ENCODE measurements around the gene WDR43.
A peak's percentile ranks its signal among the peaks of the same experiment; 100 is the strongest.

Gene WDR43, protein sequence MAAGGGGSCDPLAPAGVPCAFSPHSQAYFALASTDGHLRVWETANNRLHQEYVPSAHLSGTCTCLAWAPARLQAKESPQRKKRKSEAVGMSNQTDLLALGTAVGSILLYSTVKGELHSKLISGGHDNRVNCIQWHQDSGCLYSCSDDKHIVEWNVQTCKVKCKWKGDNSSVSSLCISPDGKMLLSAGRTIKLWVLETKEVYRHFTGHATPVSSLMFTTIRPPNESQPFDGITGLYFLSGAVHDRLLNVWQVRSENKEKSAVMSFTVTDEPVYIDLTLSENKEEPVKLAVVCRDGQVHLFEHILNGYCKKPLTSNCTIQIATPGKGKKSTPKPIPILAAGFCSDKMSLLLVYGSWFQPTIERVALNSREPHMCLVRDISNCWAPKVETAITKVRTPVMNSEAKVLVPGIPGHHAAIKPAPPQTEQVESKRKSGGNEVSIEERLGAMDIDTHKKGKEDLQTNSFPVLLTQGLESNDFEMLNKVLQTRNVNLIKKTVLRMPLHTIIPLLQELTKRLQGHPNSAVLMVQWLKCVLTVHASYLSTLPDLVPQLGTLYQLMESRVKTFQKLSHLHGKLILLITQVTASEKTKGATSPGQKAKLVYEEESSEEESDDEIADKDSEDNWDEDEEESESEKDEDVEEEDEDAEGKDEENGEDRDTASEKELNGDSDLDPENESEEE

DNA sequence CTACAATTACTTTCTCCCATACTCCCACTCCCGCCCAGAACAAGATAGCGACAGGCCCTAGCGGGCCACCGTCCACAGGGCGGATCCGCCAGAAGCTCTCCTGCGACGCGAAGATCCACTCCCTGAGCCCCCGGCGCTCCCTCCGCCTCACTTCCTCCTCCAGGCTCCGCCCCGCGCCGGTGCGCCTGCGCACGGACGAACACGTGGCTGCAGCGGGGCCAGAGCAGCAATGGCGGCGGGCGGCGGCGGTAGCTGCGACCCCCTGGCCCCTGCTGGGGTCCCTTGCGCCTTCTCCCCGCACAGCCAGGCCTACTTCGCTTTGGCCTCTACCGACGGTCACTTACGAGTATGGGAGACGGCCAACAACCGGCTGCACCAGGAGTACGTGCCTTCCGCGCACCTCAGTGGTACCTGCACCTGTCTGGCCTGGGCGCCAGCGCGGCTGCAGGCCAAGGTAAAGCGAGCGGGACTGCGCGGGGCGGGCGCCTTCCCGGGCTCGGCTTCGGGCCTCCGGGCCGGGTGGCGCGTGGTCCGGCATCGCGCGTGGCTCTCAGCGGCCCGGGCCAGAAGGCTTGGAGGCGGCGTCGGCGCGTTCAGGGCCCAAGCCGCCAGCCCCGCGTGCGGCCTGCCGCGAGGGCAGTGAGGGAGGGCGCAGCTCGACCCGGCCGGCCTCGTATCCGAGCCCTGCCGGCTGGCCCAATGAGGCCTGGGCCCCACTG is at the start of gene WDR43:
Gene WDR43 (plus strand): TSS at position 198 of the 719 bp plus-strand sequence. CDS start 32 bp downstream, at position 230.
- peak; percentile 99 for DNase-seq

DNA sequence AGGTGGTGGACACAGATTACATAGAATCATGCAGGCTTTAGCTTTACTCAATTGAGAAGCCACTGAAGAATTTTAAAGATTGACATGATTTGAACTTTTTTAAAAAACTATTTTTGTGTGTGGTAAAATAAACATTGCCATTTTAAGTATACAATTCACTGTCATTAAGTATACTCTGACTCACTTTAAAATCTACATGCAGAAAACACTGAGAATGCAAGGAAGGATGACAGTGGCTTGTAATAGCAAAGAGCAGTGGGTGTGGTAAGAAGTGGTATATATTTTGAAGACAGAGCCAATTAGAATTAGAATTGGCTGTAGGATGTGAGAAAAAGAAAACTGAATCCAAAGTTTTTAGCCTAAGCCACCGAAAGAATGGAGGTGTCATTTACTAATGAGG is 39.3 kb upstream of the WDR43 start:
- DNase-seq: no peak

DNA sequence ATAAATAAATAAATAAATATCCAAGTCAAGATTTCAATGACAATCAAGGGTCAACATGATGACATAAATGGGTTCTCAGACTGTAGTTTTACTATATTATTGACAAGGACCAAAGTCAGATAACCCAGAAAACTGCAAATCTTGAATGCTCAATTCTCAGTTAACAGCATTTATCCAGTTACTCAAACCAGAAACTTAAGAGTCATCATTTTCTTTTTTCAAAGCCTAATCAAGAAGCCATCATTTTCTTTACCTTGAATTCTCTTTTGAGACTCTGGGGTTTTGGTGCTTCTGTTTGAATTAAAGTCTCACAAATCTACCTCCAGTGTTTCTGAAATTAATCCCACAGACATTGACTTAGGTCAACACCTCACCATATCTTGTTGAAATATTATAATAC is 38.5 kb upstream of the WDR43 start:
- no peak for DNase-seq

DNA sequence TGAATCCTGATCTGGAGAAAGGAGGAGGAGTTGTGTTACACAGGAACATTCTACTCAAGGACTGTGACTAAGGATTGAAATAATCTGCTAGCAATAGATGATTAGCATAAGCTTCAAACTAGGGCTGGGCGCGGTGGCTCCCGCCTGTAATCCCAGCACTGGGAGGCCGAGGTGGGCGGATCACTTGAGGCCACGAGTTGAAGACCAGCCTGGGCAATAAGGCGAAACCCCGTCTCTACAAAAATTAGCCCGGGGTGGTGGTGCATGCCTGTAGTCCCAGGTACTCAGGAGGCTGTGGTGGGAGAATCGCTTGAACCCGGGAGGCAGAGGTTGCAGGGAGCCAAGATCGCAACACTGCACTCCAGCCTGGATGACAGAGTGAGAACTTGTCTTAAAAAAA is 25.9 kb upstream of the WDR43 start:
- no peak for DNase-seq

DNA sequence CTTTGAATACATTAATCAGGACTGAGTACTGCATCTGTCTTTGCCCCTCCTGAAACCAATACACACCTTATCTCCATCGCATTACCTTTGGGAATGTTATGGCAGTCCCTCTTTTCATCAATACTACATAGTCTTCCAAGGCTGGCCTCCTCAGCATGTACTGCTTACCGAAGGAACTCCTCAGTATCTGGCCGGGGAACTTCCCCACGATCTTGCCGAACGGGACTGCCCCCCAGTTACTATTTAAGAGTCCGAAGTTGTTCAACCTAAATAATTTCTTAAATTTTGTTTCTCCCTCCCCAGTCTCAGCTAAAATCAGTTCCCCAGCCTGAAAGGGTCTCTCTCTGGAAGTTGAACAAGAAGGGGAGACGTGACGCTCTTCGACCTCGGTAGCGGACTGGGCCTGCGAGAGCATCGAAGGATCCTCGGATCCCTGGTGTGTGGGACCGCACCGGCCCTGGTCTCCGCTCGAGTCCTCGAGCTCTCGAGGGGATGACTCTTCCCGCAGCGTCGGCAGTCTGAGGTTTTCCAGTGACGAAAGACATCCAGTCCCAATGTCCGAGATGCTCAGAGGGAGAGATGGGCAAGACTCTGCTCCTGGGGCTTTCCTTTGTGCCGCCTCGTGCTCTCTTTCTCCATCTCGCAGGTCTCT is 24.8 kb upstream of the WDR43 start:
- DNase-seq: peak; percentile 56 to 71 (median 67)

DNA sequence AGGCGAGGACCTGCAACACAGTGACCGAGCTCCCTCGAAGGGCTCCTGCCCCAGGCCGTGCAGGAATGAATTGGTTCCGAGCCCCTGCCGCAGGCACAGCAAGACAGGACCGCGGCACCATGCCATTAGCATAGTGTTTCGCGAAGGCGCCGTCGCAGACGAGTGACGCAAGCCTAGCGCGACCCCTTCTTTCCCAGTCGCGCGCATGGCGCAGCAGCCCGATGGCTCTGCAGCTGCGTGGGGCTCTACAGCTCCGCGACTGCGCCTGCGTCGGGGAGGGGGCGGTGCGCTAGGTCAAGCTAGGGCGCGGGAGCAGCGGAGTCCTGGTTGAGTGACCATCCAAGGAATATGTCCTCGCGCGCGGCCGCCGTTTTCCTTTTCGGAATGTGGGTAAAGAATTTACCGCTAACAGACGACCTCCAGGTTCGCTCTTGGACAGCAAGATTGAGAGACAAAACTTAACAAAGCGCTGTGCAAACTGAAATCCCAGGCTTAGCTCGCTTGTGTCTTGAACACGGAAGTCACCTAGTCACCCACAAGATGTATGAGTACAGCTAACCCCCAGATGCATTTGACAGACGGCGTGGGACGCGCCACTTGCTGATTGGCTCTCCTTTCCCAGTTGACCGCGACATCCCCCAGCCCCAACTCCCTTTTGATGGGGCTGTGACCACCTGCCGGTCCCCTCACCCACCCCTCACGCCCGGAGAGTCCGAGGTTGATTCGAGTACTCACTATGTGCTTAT is 24.1 kb upstream of the WDR43 start, which contains the start of gene TRMT61B:
Gene TRMT61B (minus strand): TSS at position 164 of the 746 bp plus-strand sequence. CDS start 32 bp downstream, at position 132.
- peak; percentile 98 to 99 (median 99) for DNase-seq

DNA sequence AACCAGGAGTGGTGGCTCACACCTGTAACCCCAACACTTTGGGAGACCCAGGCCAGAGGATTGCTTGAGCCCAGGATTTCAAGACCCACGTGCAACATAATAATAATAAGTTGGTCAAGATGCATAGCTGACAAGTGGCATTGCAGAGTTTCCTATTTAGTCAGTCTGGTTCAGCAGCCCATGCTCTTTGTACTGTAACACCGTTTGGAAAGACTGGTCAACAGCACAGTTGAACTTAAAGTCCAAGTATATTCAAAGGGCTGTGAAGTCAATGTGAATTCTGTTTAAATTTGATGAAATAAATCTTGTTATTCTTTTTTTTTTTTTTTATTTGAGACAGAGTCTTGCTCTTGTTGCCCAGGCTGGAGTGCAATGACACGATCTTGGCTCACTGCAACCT is 22.8 kb upstream of the WDR43 start:
- DNase-seq: no peak

DNA sequence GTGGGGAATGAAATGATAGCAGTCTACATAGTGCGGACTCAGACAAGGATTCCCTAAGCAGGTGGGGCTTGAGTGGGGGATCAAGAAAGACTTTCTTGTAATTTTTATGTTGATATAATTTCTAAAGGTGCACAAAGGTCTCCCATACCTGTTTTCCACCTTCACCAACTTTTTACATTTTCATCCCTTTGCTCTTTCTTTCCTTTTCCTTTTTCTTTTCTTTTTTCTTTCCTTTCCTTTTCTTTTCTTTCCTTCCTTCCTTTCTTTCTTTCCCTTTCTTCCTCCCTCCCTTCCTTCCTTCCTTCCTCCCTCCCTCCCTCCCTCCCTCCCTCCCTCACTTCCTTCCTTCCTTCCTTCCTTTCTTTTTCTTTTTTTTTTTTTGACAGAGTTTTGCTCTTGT is 14.3 kb upstream of the WDR43 start:
- no peak for DNase-seq

DNA sequence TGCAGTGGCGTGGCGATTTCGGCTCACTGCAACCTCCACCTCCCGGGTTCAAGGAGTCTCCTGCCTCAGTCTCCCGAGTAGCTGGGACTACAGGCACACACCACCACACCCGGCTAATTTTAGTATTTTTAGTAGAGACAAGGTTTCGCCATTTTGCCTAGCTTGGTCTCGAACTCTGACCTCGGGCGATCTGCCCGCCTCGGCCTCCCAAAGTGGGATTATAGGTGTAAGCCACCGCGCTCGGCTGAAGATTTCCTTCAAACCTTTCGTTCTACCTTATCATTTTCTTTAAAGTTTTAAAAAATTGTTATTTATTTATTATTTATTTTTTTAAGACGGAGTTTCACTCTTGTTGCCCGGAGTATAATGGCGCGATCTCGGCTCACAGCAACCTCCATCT is 979 bp upstream of the WDR43 start:
- DNase-seq: no peak

DNA sequence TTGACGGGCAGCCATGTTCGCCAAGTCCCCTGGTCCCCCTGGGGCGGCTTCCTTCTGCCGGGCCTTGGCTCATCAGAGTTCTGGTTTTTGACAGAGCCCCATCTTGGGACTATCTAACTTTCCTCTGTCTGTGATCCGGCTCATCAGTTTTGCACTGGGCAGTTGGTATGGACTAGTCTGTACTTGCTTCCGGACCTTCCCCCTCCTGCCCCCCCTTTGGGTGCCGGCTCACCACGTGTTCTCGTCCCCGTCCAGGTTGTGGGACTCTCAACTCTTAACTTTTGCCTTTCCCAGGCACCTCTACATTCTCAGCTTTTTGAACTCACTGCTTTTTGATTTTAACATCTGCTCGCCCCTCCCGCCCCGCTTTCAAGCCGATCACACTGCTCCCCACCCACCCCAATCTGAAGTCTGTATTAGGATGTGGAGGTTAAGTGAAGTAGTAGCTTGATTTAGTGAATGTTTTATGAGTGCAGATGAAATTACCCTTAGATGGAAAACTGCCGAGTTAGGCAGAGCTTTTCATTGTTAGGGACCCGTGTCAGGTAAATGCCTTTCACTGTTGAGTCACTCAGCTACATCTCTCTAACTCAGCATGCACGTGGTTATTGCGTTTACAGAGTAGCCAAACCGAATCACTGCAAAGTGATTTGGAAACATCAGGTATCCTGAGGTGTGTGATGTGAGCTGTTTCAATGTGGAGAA is 874 bp downstream of the WDR43 start:
- DNase-seq: peak; percentile 34 to 53 (median 42)

DNA sequence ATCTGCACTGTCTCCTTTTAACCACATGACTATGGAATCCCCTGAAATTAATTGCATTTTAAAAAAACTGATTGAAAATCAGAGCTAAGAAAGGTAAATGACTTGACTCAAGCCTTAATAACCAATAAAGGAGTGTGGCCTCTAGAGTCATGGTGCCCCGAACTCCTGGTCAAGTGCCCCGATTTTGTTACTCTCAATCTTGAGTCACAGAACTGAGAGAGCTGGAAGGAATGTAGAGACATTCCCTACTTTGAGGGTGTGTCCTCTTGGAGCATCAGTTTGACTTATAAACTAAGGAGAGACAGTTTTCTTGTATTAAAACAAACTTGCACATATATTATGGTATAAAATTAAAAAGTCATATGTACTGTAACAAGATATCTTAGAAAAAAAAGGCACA is 2.4 kb downstream of the WDR43 start:
- DNase-seq: no peak

DNA sequence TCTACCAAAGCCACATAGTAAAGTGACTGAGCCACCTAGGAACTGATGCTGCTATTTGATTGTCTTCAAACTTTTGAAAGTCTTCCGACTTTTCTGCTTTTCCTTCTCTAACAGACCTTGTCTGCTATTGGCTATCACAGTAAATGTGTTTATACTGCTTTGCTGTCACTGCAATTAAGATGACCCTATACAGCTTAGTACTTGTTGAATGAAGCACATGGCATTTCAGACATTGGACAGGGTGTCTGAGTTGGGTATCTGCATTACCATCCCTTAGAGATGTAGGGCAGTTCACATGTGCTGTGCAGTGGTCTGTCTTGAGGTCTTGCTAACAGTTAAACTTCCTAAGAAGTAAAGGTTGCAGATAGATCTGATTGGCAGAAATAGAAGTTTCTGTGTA is 3.6 kb downstream of the WDR43 start:
- no peak for DNase-seq

DNA sequence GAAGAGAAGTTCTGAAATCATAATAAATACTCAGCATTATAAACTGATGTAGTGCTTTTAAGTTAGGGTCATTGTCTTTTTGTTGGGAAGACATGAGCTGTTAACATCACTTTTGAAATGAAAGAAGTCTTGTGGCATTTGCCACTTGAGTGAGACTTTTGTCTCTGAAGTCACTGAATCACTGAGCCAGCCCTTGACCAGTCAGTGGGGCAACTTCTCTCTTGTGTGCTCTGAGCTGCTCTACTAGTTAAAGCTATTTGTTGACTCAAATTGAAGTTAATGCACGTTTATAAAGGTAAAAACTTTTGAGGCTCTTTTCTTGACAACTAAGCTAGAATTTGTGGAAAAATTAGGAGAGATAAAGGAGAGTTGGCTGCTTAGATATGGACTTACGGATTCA is 6.7 kb downstream of the WDR43 start:
- peak in 1 of 3 donors; percentile 31 for DNase-seq

DNA sequence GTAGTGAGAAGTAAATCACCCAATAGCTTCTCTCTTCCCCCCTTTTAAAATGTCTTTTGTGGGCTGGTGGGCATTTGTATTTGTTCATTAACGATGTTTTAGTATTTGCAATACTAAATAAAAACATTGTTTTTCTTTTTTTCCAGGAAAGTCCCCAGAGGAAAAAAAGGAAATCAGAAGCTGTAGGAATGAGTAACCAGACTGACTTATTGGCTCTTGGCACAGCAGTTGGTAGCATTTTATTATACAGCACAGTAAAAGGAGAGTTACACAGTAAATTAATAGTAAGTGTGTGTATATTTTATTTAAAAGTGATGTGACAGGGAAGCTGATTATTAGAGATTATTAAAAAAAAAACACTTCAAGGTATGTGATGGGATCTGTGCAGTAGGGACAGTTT is 7.4 kb downstream of the WDR43 start:
- DNase-seq: peak; percentile 22 to 30 (median 24)

DNA sequence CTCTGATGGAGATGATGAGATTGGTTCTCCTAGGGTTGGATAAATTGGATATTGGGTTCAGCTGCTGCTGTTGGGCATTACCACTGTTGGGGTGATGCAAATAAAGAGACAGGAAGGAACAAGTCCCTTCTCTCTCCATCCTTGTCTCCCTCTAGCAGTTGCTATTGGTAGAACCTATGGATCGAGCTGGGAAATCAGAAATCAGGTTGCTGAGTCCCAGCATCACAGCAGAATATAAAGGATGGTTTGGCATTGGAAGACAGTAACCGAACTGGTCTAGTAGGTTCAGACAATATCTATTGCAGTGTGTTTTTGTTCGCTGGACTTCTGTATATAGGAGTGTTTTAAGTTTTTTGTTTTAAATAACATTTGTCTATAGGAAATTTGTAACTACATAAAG is 8.1 kb downstream of the WDR43 start:
- no peak for DNase-seq

DNA sequence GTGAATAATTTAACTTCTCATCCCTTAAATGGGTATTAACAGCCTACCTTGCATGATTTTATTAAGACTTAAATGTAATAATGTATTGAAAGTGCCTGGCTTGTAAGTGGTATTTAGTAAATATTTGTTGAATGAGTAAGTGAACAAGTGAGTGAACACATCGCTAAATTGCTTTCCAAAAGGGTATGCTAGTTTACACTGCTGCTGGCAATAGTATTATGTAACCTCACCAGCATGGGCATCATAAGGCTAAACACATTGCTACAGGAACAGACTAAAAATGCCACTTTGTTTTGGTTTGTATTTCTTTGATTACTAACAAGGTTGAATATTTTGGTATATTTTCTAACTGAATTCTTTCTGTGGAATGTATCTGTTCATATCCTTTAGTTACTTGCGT is 9.8 kb downstream of the WDR43 start:
- peak in 2 of 3 donors; percentile 18 to 20 for DNase-seq

DNA sequence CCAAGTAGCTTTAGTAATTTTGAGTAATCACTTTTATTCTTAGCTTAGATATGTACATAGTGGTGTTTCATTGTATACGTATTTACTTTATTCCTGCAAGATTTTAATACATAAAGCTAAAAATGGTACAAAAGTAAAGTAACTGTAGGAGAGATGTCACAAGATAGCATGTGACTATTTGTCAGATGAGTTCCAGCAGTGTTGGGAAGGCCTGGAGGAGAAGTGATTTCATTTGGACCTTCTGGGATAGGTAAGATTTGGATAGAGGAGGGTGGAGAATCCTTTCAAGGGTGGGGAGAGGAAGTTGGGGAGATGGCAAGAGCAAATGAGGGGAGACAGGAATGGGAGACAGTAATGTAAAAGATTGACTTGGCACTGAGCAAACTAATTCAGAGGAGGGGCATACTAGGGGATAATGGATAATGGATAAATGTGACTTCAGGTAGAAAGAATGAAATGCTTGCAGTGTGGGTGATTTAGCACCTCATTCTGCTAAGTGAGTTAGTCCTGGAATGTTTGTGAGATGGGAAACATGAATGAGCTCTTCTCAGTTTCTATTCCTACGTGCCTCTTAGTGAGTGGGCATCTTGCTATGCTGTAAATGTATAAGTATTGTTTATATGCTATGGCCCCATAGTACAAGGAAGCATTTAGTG is 10.5 kb downstream of the WDR43 start:
- DNase-seq: peak; percentile 29 to 43 (median 40)

DNA sequence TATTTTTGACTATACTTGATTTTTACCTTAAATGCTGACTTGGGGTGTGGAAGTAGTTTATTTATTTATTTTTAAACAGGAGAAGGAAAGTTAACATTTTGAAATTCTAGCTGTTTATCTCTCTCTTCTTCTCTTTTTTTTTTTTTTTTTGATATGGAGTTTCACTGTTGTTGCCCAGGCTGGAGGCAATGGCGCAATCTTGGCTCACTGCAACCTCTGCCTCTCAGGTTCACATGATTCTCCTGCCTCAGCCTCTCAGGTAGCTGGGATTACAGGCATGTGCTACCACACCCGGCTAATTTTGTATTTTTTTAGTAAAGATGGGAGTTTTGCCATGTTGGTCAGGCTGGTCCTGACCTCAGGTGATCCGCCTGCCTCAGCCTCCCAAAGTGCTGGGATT is 11.1 kb downstream of the WDR43 start:
- DNase-seq: no peak

DNA sequence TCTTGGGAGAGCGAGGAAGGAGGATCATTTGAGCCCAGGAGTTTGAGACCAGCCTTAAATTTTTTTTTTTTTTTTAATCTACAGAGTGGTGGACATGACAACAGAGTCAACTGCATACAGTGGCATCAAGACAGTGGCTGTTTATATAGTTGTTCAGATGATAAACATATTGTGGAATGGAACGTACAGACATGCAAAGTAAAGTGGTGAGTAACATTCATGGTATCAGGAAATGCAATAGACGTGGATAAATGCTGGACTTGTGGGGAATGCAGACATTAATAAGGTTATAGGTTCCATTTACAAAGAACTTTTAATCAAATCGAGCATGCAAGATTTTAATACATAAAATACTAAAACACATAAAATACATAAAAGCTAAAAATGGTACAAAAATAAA is 11.9 kb downstream of the WDR43 start:
- DNase-seq: no peak

DNA sequence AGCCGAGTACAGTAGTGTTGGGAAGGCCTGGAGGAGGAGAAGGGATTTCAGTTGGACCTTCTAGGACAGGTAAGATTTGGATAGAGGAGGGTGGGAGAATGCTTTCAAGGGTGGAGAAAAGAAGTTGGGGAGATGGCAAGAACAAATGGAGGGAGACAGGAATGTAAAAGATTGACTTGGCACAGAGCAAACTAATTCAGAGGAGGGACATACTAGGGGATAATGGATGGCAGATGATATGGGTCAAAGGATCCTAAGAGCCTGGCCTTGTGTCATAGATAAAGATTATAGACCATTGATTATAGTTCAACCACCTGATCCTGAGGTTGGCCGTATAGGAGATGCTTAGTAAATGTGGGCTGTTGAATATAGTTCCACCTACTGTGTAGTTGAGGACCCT is 12.4 kb downstream of the WDR43 start:
- no peak for DNase-seq

DNA sequence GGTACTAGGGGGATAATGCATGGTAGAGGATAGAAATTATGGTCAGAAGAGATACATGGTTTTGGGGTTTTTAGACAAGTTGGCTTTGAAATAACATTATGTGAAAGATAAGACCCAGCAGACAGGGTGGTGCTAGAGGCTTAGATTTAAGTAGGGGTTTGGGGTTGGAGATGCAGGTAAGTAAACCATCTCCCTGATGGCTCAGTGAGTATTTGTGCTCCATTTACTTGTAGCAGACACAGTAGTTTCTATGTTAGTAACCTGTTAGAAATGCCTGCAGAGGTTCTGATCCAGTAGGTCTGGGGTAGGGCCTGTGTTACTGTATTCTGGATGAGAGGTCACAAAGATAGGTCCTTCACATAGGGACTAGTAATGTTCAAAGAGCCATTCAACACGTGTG is 13.7 kb downstream of the WDR43 start:
- DNase-seq: no peak

Data from suppressor macrophage treated with lipopolysaccharide for 1 hour (primary cell).